HL-60 (cell line): Measurements from ENCODE around the gene SYT5.
"Not testable (repeated sequence)": the region's sequence is repeated elsewhere in the genome, so short reads cannot be mapped to it uniquely, and the experiment has no call there.

Experiments used
- CTCF ChIP-seq: IDR thresholded peaks from one replicate; pipeline ENCODE4 v1.5.1; 2011; ENCODE audit warnings: low read length, control low read depth, inconsistent platforms; ENCODE audit not compliant: insufficient read depth
- POLR2AphosphoS5 ChIP-seq: IDR thresholded peaks from 2 replicates; pipeline ENCODE4 v1.6.1; 2012; ENCODE audit warnings: low read depth

DNA sequence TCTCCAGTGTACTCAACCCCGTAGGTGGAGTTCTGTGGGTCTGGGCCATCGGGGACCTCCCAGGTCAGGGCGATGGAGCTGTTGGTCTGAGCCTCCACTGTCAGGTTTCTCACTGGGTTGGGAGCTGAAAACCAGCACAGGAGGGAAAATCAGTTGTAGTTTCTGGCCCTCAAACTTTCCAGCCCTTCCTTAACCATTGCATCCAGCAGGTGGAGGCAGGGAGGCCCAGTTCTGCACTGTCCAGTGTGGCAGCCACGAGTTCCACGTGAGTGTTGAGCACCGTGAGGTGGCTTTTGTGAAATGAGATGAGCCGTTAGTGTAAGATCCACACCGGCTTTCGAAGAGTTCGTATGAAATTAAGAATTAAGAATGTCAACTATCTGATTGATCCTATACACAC is 22.1 kb upstream of the SYT5 start:
- not testable (repeated sequence) for TF ChIP-seq CTCF, POLR2AphosphoS5
